Heart left ventricle (tissue), 13 donors: ENCODE data around the gene MEIS2.

Experiments
- CTCF ChIP-seq, 12 donors: fragments of 200-600 bp; sonication (generic) in 4 of 12; IDR thresholded peaks; one replicate each; pipeline versions ENCODE4 v1.5.0 to v1.8.0; 2018 to 2022; ENCODE audit warnings: antibody characterized with exemption in 12 of 12, mild to moderate bottlenecking in 5 of 12
- POLR2A ChIP-seq, 2 donors: fragments of 450-650 bp; IDR thresholded peaks; one replicate each; pipeline ENCODE4 v1.6.1; 2017; ENCODE audit warnings: antibody characterized with exemption in 2 of 2, mild to moderate bottlenecking in 2 of 2, moderate library complexity in 2 of 2
- donor health status: ischemic (EF 13 %, LVEDD 7.1; RV severe dilation, severe dysfunction).
- donor health status: DM: no; HTN: yes; CAD: no.
- donor health status: DM: no; HTN: no; CAD: no.
- donor health status: ischemic (EF 25% LVEDD 6.9; RV normal size, moderate dysfunction).
- donor health status: ischemic (EF 25% LVEDD 5.7; RV mildly dilated, moderate dysfunction).
- donor health status: ischemic (EF 35%, LVEDD 5.7; RV mildly dilated, moderate dysfunction).
- donor health status: nonischemic (EF 11% LVEDD 7.7; RV severe dilation, severe dysfunction).
- donor health status: DM: yes; HTN: yes; CAD: no.
- donor health status: PGD.
- donor health status: ischemic (EF 29% LVEDD 5.4; RV normal size, mild dysfunction).
- donor health status: nonischemic (EF 23%, LVEDD 6.1; RV moderate dilation, normal function).

DNA sequence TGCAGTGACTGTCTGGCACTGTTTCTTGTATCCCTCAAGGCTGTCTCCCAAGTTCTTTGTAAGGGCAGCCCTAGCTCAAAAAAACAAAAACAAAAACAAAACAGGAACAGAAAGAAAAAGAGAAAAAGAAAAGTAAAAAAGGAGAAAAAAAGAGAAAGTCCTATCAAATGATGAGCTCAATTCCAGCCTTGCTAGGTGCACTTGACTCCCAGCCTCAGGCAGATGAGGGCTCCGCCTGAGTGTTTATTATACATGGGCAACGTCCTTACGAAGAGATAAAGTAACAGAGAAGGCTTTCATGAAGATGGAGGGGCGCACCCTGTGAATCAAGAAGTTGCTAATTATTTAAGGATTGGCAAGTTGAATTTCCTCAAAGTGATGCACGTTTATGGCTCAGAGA lies 175.3 kb downstream of the MEIS2 start:
- TF ChIP-seq CTCF (IDR thresholded peaks at IDR 0.05) (no peak), POLR2A (IDR thresholded peaks at IDR 0.05) (no peak)
